Neural progenitor cell (in vitro differentiated cells): ENCODE data around the gene ZNF747. TPM values are rescaled to one million over a fixed set of nuclear protein-coding genes. Genes with fewer than 3 reads are reported as not detected.
A peak's percentile ranks its signal among the peaks of the same experiment; 100 is the strongest.

Experiments
- DNase-seq: peaks from one replicate; pipeline ENCODE4 v3.0.0-alpha.2; 2016; ENCODE audit warnings: low spot score
- H2AFZ ChIP-seq: fragments of 200-600 bp; sonication (generic); replicated peaks from 2 replicates; pipeline ENCODE4 v1.6.1; 2016; ENCODE audit warnings: antibody characterized with exemption
- H3F3A ChIP-seq: fragments of 200-600 bp; sonication (generic); 2 replicates; pipeline ENCODE4 v1.6.1; 2016; ENCODE audit warnings: antibody characterized with exemption, low read depth
- H3K27ac ChIP-seq: fragments of 200-600 bp; sonication (generic); 2 replicates; pipeline ENCODE4 v1.5.1; 2016; ENCODE audit warnings: mild to moderate bottlenecking
- H3K27me3 ChIP-seq: fragments of 200-600 bp; sonication (generic); 2 replicates; pipeline ENCODE4 v1.6.1; 2016; ENCODE audit warnings: mild to moderate bottlenecking, moderate library complexity
- H3K36me3 ChIP-seq: fragments of 200-600 bp; sonication (generic); 2 replicates; pipeline ENCODE4 v1.5.1; 2016
- H3K4me1 ChIP-seq: fragments of 200-600 bp; sonication (generic); 2 replicates; pipeline ENCODE4 v1.6.1; 2016; ENCODE audit warnings: mixed run types
- H3K4me2 ChIP-seq: fragments of 200-600 bp; sonication (generic); 2 replicates; pipeline ENCODE4 v1.6.1; 2016
- H3K4me3 ChIP-seq: fragments of 200-600 bp; sonication (generic); 2 replicates; pipeline ENCODE4 v1.5.1; 2016
- H3K79me2 ChIP-seq: fragments of 200-600 bp; sonication (generic); 2 replicates; pipeline ENCODE4 v1.6.1; 2016; ENCODE audit warnings: low read depth
- H3K9ac ChIP-seq: fragments of 200-600 bp; sonication (generic); 2 replicates; pipeline ENCODE4 v1.6.1; 2016
- H3K9me3 ChIP-seq: fragments of 200-600 bp; sonication (generic); 2 replicates; pipeline ENCODE4 v1.5.1; 2016; ENCODE audit warnings: low read depth
- H4K20me1 ChIP-seq: fragments of 200-600 bp; sonication (generic); 2 replicates; pipeline ENCODE4 v1.6.1; 2016; ENCODE audit warnings: low read depth
- H3K27ac Mint-ChIP-seq: 3 replicates; pipeline ENCODE4 v1.8.0; 2021; ENCODE audit warnings: mixed read lengths
- H3K27me3 Mint-ChIP-seq: 2 replicates; pipeline ENCODE4 v1.8.0; 2022; ENCODE audit warnings: low read depth, mild to moderate bottlenecking, inconsistent platforms, moderate library complexity, mixed read lengths; ENCODE audit not compliant: insufficient read depth
- H3K36me3 Mint-ChIP-seq: 3 replicates; pipeline ENCODE4 v1.8.0; 2021; ENCODE audit warnings: mixed read lengths
- H3K4me1 Mint-ChIP-seq: 3 replicates; pipeline ENCODE4 v1.8.0; 2021; ENCODE audit warnings: mixed read lengths
- H3K4me3 Mint-ChIP-seq: 3 replicates; pipeline ENCODE4 v1.8.0; 2021; ENCODE audit warnings: mild to moderate bottlenecking, moderate library complexity, mixed read lengths
- H3K9me3 Mint-ChIP-seq: 3 replicates; pipeline ENCODE4 v1.8.0; 2020; ENCODE audit warnings: mixed read lengths
- EZH2 ChIP-seq: fragments of 200-600 bp; sonication (generic); IDR thresholded peaks from 2 replicates; pipeline ENCODE4 v1.6.1; 2017; ENCODE audit warnings: antibody characterized with exemption, mild to moderate bottlenecking, moderate library complexity
- EZH2phosphoT487 ChIP-seq: fragments of 200-600 bp; sonication (generic); IDR thresholded peaks from 2 replicates; pipeline ENCODE4 v1.6.1; 2017; ENCODE audit warnings: antibody characterized with exemption
- total RNA-seq: library from RNA; depleted of rRNA; stranded (reverse); fragments of >200 nt; gene quantifications from 2 replicates; pipeline ENCODE4 v1.2.3, GENCODE V29; 2015; ENCODE audit warnings: low replicate concordance
- TF ChIP-seq, protein P1 (sequence below): fragments of 200-600 bp; sonication (generic); IDR thresholded peaks from 2 replicates; pipeline ENCODE4 v1.5.1; 2017; ENCODE audit warnings: antibody characterized with exemption, mild to moderate bottlenecking

Gene ZNF747
- total RNA-seq, 1 donor from 2014 or later = 7.0 TPM

DNA sequence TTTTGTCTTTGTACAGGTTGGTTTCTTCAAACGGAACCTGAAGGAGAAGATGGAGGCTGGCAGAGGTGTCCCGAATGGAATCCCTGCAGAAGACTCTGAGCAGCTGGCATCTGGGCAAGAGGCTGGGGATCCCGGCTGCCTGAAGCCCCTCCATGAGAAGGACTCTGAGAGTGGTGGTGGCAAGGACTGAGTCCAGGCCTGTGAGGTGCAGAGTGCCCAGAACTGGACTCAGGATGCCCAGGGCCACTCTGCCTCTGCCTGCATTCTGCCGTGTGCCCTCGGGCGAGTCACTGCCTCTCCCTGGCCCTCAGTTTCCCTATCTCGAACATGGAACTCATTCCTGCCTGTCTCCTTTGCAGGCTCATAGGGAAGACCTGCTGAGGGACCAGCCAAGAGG is 13.2 kb downstream of the ZNF747 start:
- Histone ChIP-seq H3K4me1 (no peaks in the 10 kb centered on the region), H3K9me3 (no peaks in the 10 kb centered on the region), H3F3A (peaks cover 10% of the 10 kb centered on the region), H3K4me3 (no peak overlapping the region), H3K79me2 (no peaks in the 10 kb centered on the region), H3K27ac (no peak overlapping the region), H4K20me1 (peaks cover 8% of the 10 kb centered on the region), H3K36me3 (no peaks in the 10 kb centered on the region), H2AFZ (no peak overlapping the region), H3K27me3 (no peaks in the 10 kb centered on the region), H3K9ac (no peak overlapping the region), H3K4me2 (no peak overlapping the region)
- peaks cover 5% of the 10 kb centered on the region for H3K4me1 Mint-ChIP-seq
- no peak for TF ChIP-seq EZH2
- TF ChIP-seq EZH2phosphoT487 = no peak
- TF ChIP-seq, protein P1, sequence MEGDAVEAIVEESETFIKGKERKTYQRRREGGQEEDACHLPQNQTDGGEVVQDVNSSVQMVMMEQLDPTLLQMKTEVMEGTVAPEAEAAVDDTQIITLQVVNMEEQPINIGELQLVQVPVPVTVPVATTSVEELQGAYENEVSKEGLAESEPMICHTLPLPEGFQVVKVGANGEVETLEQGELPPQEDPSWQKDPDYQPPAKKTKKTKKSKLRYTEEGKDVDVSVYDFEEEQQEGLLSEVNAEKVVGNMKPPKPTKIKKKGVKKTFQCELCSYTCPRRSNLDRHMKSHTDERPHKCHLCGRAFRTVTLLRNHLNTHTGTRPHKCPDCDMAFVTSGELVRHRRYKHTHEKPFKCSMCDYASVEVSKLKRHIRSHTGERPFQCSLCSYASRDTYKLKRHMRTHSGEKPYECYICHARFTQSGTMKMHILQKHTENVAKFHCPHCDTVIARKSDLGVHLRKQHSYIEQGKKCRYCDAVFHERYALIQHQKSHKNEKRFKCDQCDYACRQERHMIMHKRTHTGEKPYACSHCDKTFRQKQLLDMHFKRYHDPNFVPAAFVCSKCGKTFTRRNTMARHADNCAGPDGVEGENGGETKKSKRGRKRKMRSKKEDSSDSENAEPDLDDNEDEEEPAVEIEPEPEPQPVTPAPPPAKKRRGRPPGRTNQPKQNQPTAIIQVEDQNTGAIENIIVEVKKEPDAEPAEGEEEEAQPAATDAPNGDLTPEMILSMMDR = no peak
- H3K4me3 Mint-ChIP-seq = no peak overlapping the region
- peaks cover 2% of the 10 kb centered on the region for H3K36me3 Mint-ChIP-seq
- H3K27me3 Mint-ChIP-seq = peaks cover 12% of the 10 kb centered on the region
- no peak for DNase-seq
- H3K9me3 Mint-ChIP-seq = no peaks in the 10 kb centered on the region
- H3K27ac Mint-ChIP-seq = no peak overlapping the region

DNA sequence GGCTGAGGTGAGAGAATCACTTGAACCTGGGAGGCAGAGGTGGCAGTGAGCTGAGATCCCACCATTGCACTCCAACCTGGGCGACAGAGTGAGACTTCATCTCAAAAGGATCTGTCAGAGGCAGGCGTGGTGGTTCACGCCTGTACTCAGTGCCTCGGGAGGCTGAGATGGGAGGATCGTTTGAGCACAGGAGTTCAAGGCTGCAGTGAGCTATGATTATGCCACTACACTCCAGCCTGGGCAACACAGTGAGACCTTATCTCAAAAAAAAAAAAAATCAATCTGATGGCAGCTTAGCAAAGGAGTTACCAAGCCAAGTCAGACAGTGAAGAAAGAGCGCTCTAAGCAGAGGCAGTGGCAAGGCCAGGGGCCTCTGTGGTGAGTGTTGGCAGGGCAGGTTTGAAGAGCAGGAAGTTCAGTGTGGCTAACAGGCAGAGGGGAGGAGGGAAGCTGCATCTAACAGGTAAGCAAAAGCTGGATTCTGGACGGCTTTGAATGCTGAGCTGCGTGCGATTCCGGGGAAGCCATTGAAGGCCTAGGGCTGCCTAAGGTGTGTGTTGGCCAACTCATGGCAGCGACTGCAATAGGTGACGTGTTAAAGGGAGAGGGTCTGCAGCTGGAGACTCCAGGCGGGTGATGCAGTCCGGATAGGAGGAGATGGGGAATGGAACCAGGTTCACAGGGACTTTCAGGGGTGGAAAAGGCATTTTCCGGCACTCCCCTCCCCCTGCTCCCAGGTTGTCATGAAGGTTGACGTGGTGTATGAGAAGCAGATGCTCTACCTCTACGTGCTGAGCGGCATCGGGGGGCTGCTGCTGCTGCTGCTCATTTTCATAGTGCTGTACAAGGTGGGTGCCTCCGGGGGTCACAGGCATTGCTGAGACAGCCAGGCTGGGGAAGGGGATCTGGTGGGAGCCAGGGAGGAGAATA is 15.3 kb downstream of the ZNF747 start:
- Histone ChIP-seq H3F3A (no peaks in the 10 kb centered on the region), H3K27me3 (no peaks in the 10 kb centered on the region), H3K36me3 (no peaks in the 10 kb centered on the region), H3K9ac (no peak overlapping the region), H3K4me1 (no peaks in the 10 kb centered on the region), H3K4me2 (no peak overlapping the region), H3K4me3 (no peak overlapping the region), H3K27ac (no peak overlapping the region), H2AFZ (no peak overlapping the region), H3K79me2 (no peaks in the 10 kb centered on the region), H4K20me1 (peaks cover 1% of the 10 kb centered on the region), H3K9me3 (no peaks in the 10 kb centered on the region)
- Mint-ChIP-seq H3K9me3 (no peaks in the 10 kb centered on the region), H3K36me3 (no peaks in the 10 kb centered on the region), H3K27me3 (peaks cover 4% of the 10 kb centered on the region), H3K4me3 (peak overlapping the region; percentile 12), H3K27ac (peak overlapping the region; percentile 3), H3K4me1 (no peaks in the 10 kb centered on the region)
- DNase-seq = no peak
- no peak for TF ChIP-seq EZH2
- TF ChIP-seq EZH2phosphoT487 = no peak
- TF ChIP-seq, protein P1 = no peak

DNA sequence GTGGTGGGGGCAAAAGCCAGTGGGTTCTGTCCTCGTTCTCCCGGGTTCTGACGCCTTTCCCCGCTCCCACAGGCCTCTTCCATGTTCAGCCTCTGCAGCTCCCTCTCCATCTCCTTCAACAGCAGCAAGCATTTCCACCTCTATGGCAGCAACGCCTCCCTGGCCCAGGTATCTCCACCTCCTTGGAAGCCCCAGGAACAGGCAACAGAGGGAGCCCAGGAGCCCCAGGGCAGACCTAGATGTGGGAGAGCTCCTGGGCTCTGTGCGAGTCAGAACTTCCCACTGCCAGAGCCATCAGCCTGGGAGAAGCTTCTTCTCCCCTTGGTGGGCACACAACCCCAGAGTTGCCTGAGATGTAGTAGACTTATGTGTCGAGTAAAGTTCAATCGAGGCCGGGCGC is 16.1 kb downstream of the ZNF747 start:
- TF ChIP-seq, protein P1 = no peak
- TF ChIP-seq EZH2phosphoT487 = no peak
- TF ChIP-seq EZH2 = no peak
- Histone ChIP-seq H2AFZ (no peak overlapping the region), H3K4me2 (no peak overlapping the region), H3K4me1 (no peaks in the 10 kb centered on the region), H3K79me2 (no peaks in the 10 kb centered on the region), H3K9me3 (no peaks in the 10 kb centered on the region), H4K20me1 (no peaks in the 10 kb centered on the region), H3K9ac (no peak overlapping the region), H3K27ac (no peak overlapping the region), H3K4me3 (no peak overlapping the region), H3F3A (no peaks in the 10 kb centered on the region), H3K27me3 (no peaks in the 10 kb centered on the region), H3K36me3 (no peaks in the 10 kb centered on the region)
- no peaks in the 10 kb centered on the region for H3K9me3 Mint-ChIP-seq
- peaks cover 4% of the 10 kb centered on the region for H3K27me3 Mint-ChIP-seq
- H3K27ac Mint-ChIP-seq = no peak overlapping the region
- DNase-seq = no peak
- no peaks in the 10 kb centered on the region for H3K36me3 Mint-ChIP-seq
- H3K4me3 Mint-ChIP-seq = no peak overlapping the region
- no peaks in the 10 kb centered on the region for H3K4me1 Mint-ChIP-seq
